ENCODE results near the gene EXOC4.

EXOC4 gene

GRCh38 chr7:133910761-133911160 lies 657.9 kb downstream of the EXOC4 start (continued):
- no peak for TF ChIP-seq FEZF1 (tag by site-specific recombination; IDR thresholded peaks at IDR 0.05)
- no peak for TF ChIP-seq YY1 (tag by site-specific recombination; IDR thresholded peaks at IDR 0.05)
- no peak for TF ChIP-seq ZFP41 (tag by site-specific recombination; IDR thresholded peaks at IDR 0.05; ENCODE audit: borderline replicate concordance)
- TF ChIP-seq ZNF561 (tag by site-specific recombination; IDR thresholded peaks at IDR 0.05; ENCODE audit: borderline replicate concordance) = no peak
- no peak for TF ChIP-seq ZBTB11 (tag by site-specific recombination; conservative IDR thresholded peaks at IDR 0.05; ENCODE audit: low read depth)
- TF ChIP-seq ZNF157 (tag by site-specific recombination; IDR thresholded peaks at IDR 0.05) = no peak
- no peak for TF ChIP-seq ZNF24 (tag by site-specific recombination; IDR thresholded peaks at IDR 0.05)
- no peak for TF ChIP-seq MZF1 (tag by site-specific recombination; IDR thresholded peaks at IDR 0.05; ENCODE audit: borderline replicate concordance)
- no peak for TF ChIP-seq ZNF48 (tag by site-specific recombination; IDR thresholded peaks at IDR 0.05)

GRCh38 chr7:133911724-133912123 lies 658.8 kb downstream of the EXOC4 start:
- no peaks in the 10 kb centered on the region for H3K4me1 ChIP-seq (ENCODE audit: control insufficient read depth, insufficient read depth, low read length)
- ChIA-PET CTCF (no interaction called here), POLR2A (no interaction called here)
- no peaks in the 10 kb centered on the region for H3K36me3 ChIP-seq (ENCODE audit: control insufficient read depth in 2 of 2, insufficient read depth in 1 of 2, low read length in 2 of 2)
- H3K4me3 ChIP-seq (ENCODE audit: low read depth, low read length) = no peak overlapping the region
- no peak overlapping the region for H3K27ac ChIP-seq (ENCODE audit: extremely low read depth, low read depth, low read length)
- no peaks in the 10 kb centered on the region for H3K9me3 ChIP-seq (ENCODE audit: control insufficient read depth, insufficient read depth, low read depth, low read length)
- TF ChIP-seq ZNF24 (tag by site-specific recombination; IDR thresholded peaks at IDR 0.05) (no peak), ZNF658 (tag by site-specific recombination; IDR thresholded peaks at IDR 0.05) (no peak), ZNF37A (tag by site-specific recombination; IDR thresholded peaks at IDR 0.05) (no peak), PATZ1 (tag by site-specific recombination; IDR thresholded peaks at IDR 0.05) (no peak), ZNF585B (tag by site-specific recombination; IDR thresholded peaks at IDR 0.05) (no peak), ZNF639 (tag by site-specific recombination; IDR thresholded peaks at IDR 0.05) (no peak), ZNF398 (tag by site-specific recombination; IDR thresholded peaks at IDR 0.05) (no peak), ZNF518A (tag by site-specific recombination; conservative IDR thresholded peaks at IDR 0.05; ENCODE audit: low read depth) (no peak), SP7 (tag by site-specific recombination; IDR thresholded peaks at IDR 0.05) (no peak), PRDM6 (tag by site-specific recombination; IDR thresholded peaks at IDR 0.05) (no peak), BCL11B (tag by site-specific recombination; IDR thresholded peaks at IDR 0.05; ENCODE audit: low read depth) (no peak), HOXD13 (CRISPR knock-in tag; IDR thresholded peaks at IDR 0.05; ENCODE audit: borderline replicate concordance) (no peak), IKZF3 (tag by site-specific recombination; IDR thresholded peaks at IDR 0.05) (no peak), OSR2 (tag by site-specific recombination; IDR thresholded peaks at IDR 0.05) (no peak)
